Aorta (tissue), 5 donors: ENCODE measurements around the gene HHIP. TPM values are rescaled to one million over a fixed set of nuclear protein-coding genes. Genes with fewer than 3 reads are reported as not detected.

ENCODE experiments used
- ATAC-seq: fragments of 200-7000 bp; cut with Tn5 transposase; one replicate; pipeline ENCODE4 v1.9.1; 2022; ENCODE audit warnings: moderate library complexity; ENCODE audit not compliant: low FRiP score
- DNase-seq, 2 donors: peaks; one replicate each; pipeline ENCODE4 v3.0.0-alpha.2; 2020
- H3K27ac ChIP-seq, 2 donors: one replicate each; pipeline ENCODE4 v1.5.1; 2013; ENCODE audit warnings: low read length in 2 of 2, mild to moderate bottlenecking in 2 of 2, moderate library complexity in 2 of 2, control low read depth in 1 of 2, inconsistent platforms in 1 of 2, low read depth in 1 of 2
- H3K27me3 ChIP-seq, 2 donors: one replicate each; pipeline ENCODE4 v1.6.1; 2013; ENCODE audit warnings: control low read depth in 1 of 2, low read length in 1 of 2, mild to moderate bottlenecking in 1 of 2, moderate library complexity in 1 of 2; ENCODE audit not compliant: insufficient read depth in 2 of 2, control insufficient read depth in 1 of 2
- H3K36me3 ChIP-seq, 2 donors: one replicate each; pipeline ENCODE4 v1.6.1; 2013; ENCODE audit warnings: control low read depth in 1 of 2, low read length in 1 of 2, mild to moderate bottlenecking in 1 of 2; ENCODE audit not compliant: insufficient read depth in 2 of 2, control insufficient read depth in 1 of 2
- H3K4me1 ChIP-seq, 2 donors: one replicate each; pipeline ENCODE4 v1.6.1; 2013; ENCODE audit warnings: low read length in 2 of 2, control low read depth in 1 of 2, mild to moderate bottlenecking in 1 of 2, moderate library complexity in 1 of 2; ENCODE audit not compliant: insufficient read depth in 2 of 2, control insufficient read depth in 1 of 2
- H3K4me3 ChIP-seq, 2 donors: one replicate each; pipeline ENCODE4 v1.5.1; 2013; ENCODE audit warnings: low read length in 2 of 2, control low read depth in 1 of 2, mild to moderate bottlenecking in 1 of 2
- H3K9me3 ChIP-seq: one replicate; pipeline ENCODE4 v1.6.1; 2013; ENCODE audit warnings: mild to moderate bottlenecking, low read length; ENCODE audit not compliant: control insufficient read depth
- WGBS, 2 donors: extraction: QIAGEN DNeasy Blood & Tissue Kit; methylation state at CpG; one replicate each; pipeline ENCODE4 v1.1.7; 2013; 5-methylcytosine and 5-hydroxymethylcytosine counted together
- intact Hi-C, 2 donors: fragments of 100-400 bp; cut with DNase I; formaldehyde crosslinking; loops; one replicate each; pipeline versions ENCODE4 v1.14.2 to v1.15.0; 2022
- long read RNA-seq, 2 donors: library from polyadenylated mRNA; unstranded; transcript quantifications; one replicate each; pipeline ENCODE4 v2.0.0, GENCODE V29; 2020 to 2021
- polyA plus RNA-seq, 2 donors: library from polyadenylated mRNA; stranded (reverse); fragments of 200-250 nt; gene quantifications; one replicate each; pipeline ENCODE4 v1.2.3, GENCODE V29; 2013
- total RNA-seq, 2 donors: library from RNA; stranded (reverse); fragmentation: NEBNext Ultra II Directional; extraction: Animal tissue kit (Norgen Biotek cat#: 25700); gene quantifications; one replicate each; pipeline ENCODE4 v1.2.1, GENCODE V29; 2021
- donor health status: healthy with polysubstance abuse.
- donor health status: Bipolar disorder and iron deficiency.
- donor health status: DM: no; HTN: no; CAD: no.
- donor health status: DM: no; HTN: no; CAD: no.
- donor health status: DM: yes; HTN: yes; CAD: no.

Gene HHIP
- total RNA-seq: 1 to 10 TPM in 1 of 2 donors, under 1 TPM in 1; 0.03 to 1.6 TPM
- under 1 TPM in 1 of 2 donors, not detected in 1; 0.03 TPM for polyA plus RNA-seq
- long read RNA-seq, donor 1, partial matches to known transcripts: 0 of 2 reads
- long read RNA-seq, donor 1, other reads (novel, unspliced or antisense): 2 of 2 reads
- long read RNA-seq, donor 2, partial matches to known transcripts: 0 of 6 reads
- long read RNA-seq, donor 2, other reads (novel, unspliced or antisense): 6 of 6 reads

GRCh38 chr4:144645631-144646522 is at the start of gene HHIP:
Gene HHIP, plus strand, starts transcription at chr4:144646156. Its CDS starts 520 bp downstream, at chr4:144646676.
- 0 to 1% methylated on average over 49 to 79 of the region's 79 CpGs for WGBS, 2 donors
- ATAC-seq (peak; percentile 84), DNase-seq (peak; percentile 55 to 82)
- intact Hi-C loops: no loop called here
- Histone ChIP-seq H3K36me3 (no peaks in the 10 kb centered on the region), H3K4me3 (peak within 1 kb of the TSS; percentile 47 to 60), H3K9me3 (no peaks in the 10 kb centered on the region), H3K27me3 (no peaks in the 10 kb centered on the region), H3K27ac (no peak within 1 kb of the TSS), H3K4me1 (no peaks in the 10 kb centered on the region)

- Histone ChIP-seq H3K4me1 (no peaks in the 10 kb centered on the region), H3K36me3 (no peaks in the 10 kb centered on the region), H3K9me3 (no peaks in the 10 kb centered on the region), H3K4me3 (no peak overlapping the region), H3K27ac (no peak overlapping the region), H3K27me3 (no peaks in the 10 kb centered on the region)
- ATAC-seq (no peak), DNase-seq (no peak)
- intact Hi-C loops: no loop called here
- WGBS, 2 donors: 89 to 92% methylated on average over 4 of the region's 4 CpGs
These were observed 48.8 kb upstream of the HHIP start for GRCh38 chr4:144597171-144597570.

GRCh38 chr4:144599621-144600020 is 46.3 kb upstream of the HHIP start:
- intact Hi-C loops: no loop called here

GRCh38 chr4:144611850-144612249 is 34.1 kb upstream of the HHIP start:
- no peaks in the 10 kb centered on the region for H3K36me3 ChIP-seq
- ATAC-seq: no peak
- no peak overlapping the region for H3K27ac ChIP-seq
- no peaks in the 10 kb centered on the region for H3K27me3 ChIP-seq
- intact Hi-C loops: no loop called here
- DNase-seq: no peak
- no peaks in the 10 kb centered on the region for H3K4me1 ChIP-seq
- H3K9me3 ChIP-seq: peaks cover 2% of the 10 kb centered on the region
- H3K4me3 ChIP-seq: no peak overlapping the region

More at GRCh38 chr4:144599621-144600020, 46.3 kb upstream of the HHIP start:
- 36 to 52% methylated on average over 1 of the region's 1 CpG for WGBS, 2 donors
- no peak overlapping the region for H3K4me3 ChIP-seq
- DNase-seq (no peak), ATAC-seq (no peak)
- no peaks in the 10 kb centered on the region for H3K27me3 ChIP-seq
- H3K36me3 ChIP-seq: no peaks in the 10 kb centered on the region
- no peak overlapping the region for H3K27ac ChIP-seq
- H3K4me1 ChIP-seq: no peaks in the 10 kb centered on the region
- no peaks in the 10 kb centered on the region for H3K9me3 ChIP-seq

- no peak for DNase-seq
- H3K27ac ChIP-seq: no peak overlapping the region
- intact Hi-C loops: no loop called here
- H3K9me3 ChIP-seq: peaks cover 2% of the 10 kb centered on the region
- no peaks in the 10 kb centered on the region for H3K27me3 ChIP-seq
- WGBS, 2 donors: 35 to 61% methylated on average over 3 of the region's 3 CpGs
- no peak overlapping the region for H3K4me3 ChIP-seq
- ATAC-seq: no peak
- no peaks in the 10 kb centered on the region for H3K36me3 ChIP-seq
- no peaks in the 10 kb centered on the region for H3K4me1 ChIP-seq
These were observed 30.9 kb upstream of the HHIP start for GRCh38 chr4:144614850-144615585.

GRCh38 chr4:144621681-144622080 is 24.3 kb upstream of the HHIP start:
- Histone ChIP-seq H3K9me3 (no peaks in the 10 kb centered on the region), H3K4me1 (no peaks in the 10 kb centered on the region), H3K27me3 (no peaks in the 10 kb centered on the region), H3K27ac (no peak overlapping the region), H3K4me3 (no peak overlapping the region), H3K36me3 (no peaks in the 10 kb centered on the region)
- no peak for DNase-seq
- ATAC-seq: no peak
- 55% methylated on average over 3 of the region's 3 CpGs for WGBS, 2 donors
- intact Hi-C loops: no loop called here

- no peak overlapping the region for H3K4me3 ChIP-seq
- DNase-seq: no peak
These were observed 18.3 kb upstream of the HHIP start for GRCh38 chr4:144627663-144628076.

GRCh38 chr4:144633215-144633614 is 12.7 kb upstream of the HHIP start:
- Histone ChIP-seq H3K9me3 (no peaks in the 10 kb centered on the region), H3K4me1 (no peaks in the 10 kb centered on the region), H3K4me3 (no peak overlapping the region), H3K27me3 (no peaks in the 10 kb centered on the region), H3K36me3 (no peaks in the 10 kb centered on the region), H3K27ac (no peak overlapping the region)
- 90 to 91% methylated on average over 6 of the region's 6 CpGs for WGBS, 2 donors
- no peak for ATAC-seq
- no peak for DNase-seq
- intact Hi-C loops: no loop called here

More at GRCh38 chr4:144627663-144628076, 18.3 kb upstream of the HHIP start:
- intact Hi-C loops: no loop called here
- no peaks in the 10 kb centered on the region for H3K36me3 ChIP-seq
- H3K9me3 ChIP-seq: no peaks in the 10 kb centered on the region
- H3K27ac ChIP-seq: no peak overlapping the region
- no peak for ATAC-seq
- no peaks in the 10 kb centered on the region for H3K27me3 ChIP-seq
- H3K4me1 ChIP-seq: no peaks in the 10 kb centered on the region
- WGBS, 2 donors: 38 to 59% methylated on average over 2 of the region's 2 CpGs
